ENCODE data around the gene SUCNR1. TPM values are rescaled to one million over a fixed set of nuclear protein-coding genes. Genes with fewer than 3 reads are reported as not detected.

The SUCNR1 gene
- total and polyA plus RNA-seq, 2 of the 13 experiments (the other 11 are each of a cell fraction or from before 2014, with no cell fraction given), result 0.03 TPM; not detected in 1

DNA sequence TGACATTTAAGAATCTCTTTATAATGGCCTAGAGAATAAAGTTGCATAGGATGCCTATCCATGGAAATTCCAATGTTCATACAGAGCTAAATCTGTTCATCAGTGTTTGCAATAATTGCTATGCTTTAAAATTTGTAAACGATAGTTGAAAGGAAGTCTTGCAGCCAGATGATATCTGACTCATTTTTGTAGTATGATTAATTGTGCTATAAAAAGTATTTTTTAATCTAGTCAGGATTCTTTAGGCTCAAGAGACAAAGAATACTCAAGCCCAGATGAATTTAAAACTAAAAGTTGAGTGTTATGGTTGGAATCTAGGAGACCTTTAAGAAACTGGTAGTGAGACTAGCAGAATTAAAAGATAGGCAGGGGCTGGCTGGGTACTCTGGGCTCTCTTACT, 50.5 kb downstream of the SUCNR1 start:
- H3K9me3 ChIP-seq (ENCODE audit: low read length), result no peaks in the 10 kb centered on the region
- no peaks in the 10 kb centered on the region for H3K79me2 ChIP-seq (ENCODE audit: insufficient read depth, low read length)
- no peaks in the 10 kb centered on the region for H4K20me1 ChIP-seq (ENCODE audit: insufficient read depth, low read length)
- H3K27me3 ChIP-seq (ENCODE audit: control insufficient read depth in 1 of 2, insufficient read depth in 2 of 2, low read length in 2 of 2), result no peaks in the 10 kb centered on the region; a peak in 1 of 5 replicates
- ChIA-PET POLR2A (no interaction called here), CTCF (ENCODE audit: low intra/inter-chr PET ratio, low total read pairs) (no interaction called here)
- intact Hi-C loops (cut with micrococcal nuclease; ENCODE audit: unreplicated experiment), result no loop called here
- H3K4me3 ChIP-seq (replicated peaks in 1 of 3; ENCODE audit: insufficient read depth in 1 of 3, low read depth in 2 of 3, low read length in 3 of 3), result no peak overlapping the region
- in situ Hi-C loops (cut with HindIII; ENCODE audit: extremely low pct_ligation_motif_present, low pct_unique_long_range_greater_than_20kb), result no loop called here
- ATAC-seq, result no peak
- no peak overlapping the region for H3K4me2 ChIP-seq (ENCODE audit: low read depth, low read length)
- no peaks in the 10 kb centered on the region for H3K4me1 ChIP-seq (ENCODE audit: insufficient read depth, low read length)
- no peaks in the 10 kb centered on the region for H3K36me3 ChIP-seq (replicated peaks in 1 of 2; ENCODE audit: control insufficient read depth in 1 of 2, insufficient read depth in 2 of 2, low read length in 2 of 2)
- WGBS (ENCODE audit: low lambda C conversion rate), result 0% methylated on average over 1 of the region's 1 CpG
- no peak for FAIRE-seq
- DNase-seq (ENCODE audit: low spot score), result no peak
- TF ChIP-seq ZNF547 (CRISPR knock-in tag; IDR thresholded peaks at IDR 0.05), result no peak
- TF ChIP-seq ZBTB20 (CRISPR knock-in tag; IDR thresholded peaks at IDR 0.05; ENCODE audit: borderline replicate concordance, low read depth), result no peak
- TF ChIP-seq, protein P1, sequence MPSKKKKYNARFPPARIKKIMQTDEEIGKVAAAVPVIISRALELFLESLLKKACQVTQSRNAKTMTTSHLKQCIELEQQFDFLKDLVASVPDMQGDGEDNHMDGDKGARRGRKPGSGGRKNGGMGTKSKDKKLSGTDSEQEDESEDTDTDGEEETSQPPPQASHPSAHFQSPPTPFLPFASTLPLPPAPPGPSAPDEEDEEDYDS (CRISPR knock-in tag; IDR thresholded peaks at IDR 0.05), result no peak
- TF ChIP-seq ZNF589 (CRISPR knock-in tag; conservative IDR thresholded peaks at IDR 0.05), result no peak
- TF ChIP-seq ZNF790 (CRISPR knock-in tag; IDR thresholded peaks at IDR 0.05; ENCODE audit: borderline replicate concordance), result no peak
- TF ChIP-seq NR2F2 (IDR thresholded peaks at IDR 0.05; ENCODE audit: borderline replicate concordance, low read depth), result no peak
- TF ChIP-seq, protein P2, sequence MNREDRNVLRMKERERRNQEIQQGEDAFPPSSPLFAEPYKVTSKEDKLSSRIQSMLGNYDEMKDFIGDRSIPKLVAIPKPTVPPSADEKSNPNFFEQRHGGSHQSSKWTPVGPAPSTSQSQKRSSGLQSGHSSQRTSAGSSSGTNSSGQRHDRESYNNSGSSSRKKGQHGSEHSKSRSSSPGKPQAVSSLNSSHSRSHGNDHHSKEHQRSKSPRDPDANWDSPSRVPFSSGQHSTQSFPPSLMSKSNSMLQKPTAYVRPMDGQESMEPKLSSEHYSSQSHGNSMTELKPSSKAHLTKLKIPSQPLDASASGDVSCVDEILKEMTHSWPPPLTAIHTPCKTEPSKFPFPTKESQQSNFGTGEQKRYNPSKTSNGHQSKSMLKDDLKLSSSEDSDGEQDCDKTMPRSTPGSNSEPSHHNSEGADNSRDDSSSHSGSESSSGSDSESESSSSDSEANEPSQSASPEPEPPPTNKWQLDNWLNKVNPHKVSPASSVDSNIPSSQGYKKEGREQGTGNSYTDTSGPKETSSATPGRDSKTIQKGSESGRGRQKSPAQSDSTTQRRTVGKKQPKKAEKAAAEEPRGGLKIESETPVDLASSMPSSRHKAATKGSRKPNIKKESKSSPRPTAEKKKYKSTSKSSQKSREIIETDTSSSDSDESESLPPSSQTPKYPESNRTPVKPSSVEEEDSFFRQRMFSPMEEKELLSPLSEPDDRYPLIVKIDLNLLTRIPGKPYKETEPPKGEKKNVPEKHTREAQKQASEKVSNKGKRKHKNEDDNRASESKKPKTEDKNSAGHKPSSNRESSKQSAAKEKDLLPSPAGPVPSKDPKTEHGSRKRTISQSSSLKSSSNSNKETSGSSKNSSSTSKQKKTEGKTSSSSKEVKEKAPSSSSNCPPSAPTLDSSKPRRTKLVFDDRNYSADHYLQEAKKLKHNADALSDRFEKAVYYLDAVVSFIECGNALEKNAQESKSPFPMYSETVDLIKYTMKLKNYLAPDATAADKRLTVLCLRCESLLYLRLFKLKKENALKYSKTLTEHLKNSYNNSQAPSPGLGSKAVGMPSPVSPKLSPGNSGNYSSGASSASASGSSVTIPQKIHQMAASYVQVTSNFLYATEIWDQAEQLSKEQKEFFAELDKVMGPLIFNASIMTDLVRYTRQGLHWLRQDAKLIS (CRISPR knock-in tag; IDR thresholded peaks at IDR 0.05), result no peak
- TF ChIP-seq, protein P3, sequence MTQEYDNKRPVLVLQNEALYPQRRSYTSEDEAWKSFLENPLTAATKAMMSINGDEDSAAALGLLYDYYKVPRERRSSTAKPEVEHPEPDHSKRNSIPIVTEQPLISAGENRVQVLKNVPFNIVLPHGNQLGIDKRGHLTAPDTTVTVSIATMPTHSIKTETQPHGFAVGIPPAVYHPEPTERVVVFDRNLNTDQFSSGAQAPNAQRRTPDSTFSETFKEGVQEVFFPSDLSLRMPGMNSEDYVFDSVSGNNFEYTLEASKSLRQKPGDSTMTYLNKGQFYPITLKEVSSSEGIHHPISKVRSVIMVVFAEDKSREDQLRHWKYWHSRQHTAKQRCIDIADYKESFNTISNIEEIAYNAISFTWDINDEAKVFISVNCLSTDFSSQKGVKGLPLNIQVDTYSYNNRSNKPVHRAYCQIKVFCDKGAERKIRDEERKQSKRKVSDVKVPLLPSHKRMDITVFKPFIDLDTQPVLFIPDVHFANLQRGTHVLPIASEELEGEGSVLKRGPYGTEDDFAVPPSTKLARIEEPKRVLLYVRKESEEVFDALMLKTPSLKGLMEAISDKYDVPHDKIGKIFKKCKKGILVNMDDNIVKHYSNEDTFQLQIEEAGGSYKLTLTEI (CRISPR knock-in tag; conservative IDR thresholded peaks at IDR 0.05), result no peak
- no peak for TF ChIP-seq BHLHE40 (IDR thresholded peaks at IDR 0.05; ENCODE audit: low read length)
- TF ChIP-seq, protein P4, sequence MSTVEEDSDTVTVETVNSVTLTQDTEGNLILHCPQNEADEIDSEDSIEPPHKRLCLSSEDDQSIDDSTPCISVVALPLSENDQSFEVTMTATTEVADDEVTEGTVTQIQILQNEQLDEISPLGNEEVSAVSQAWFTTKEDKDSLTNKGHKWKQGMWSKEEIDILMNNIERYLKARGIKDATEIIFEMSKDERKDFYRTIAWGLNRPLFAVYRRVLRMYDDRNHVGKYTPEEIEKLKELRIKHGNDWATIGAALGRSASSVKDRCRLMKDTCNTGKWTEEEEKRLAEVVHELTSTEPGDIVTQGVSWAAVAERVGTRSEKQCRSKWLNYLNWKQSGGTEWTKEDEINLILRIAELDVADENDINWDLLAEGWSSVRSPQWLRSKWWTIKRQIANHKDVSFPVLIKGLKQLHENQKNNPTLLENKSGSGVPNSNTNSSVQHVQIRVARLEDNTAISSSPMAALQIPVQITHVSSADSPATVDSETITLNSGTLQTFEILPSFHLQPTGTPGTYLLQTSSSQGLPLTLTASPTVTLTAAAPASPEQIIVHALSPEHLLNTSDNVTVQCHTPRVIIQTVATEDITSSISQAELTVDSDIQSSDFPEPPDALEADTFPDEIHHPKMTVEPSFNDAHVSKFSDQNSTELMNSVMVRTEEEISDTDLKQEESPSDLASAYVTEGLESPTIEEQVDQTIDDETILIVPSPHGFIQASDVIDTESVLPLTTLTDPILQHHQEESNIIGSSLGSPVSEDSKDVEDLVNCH (CRISPR knock-in tag; IDR thresholded peaks at IDR 0.05), result no peak
- TF ChIP-seq ZFP62 (CRISPR knock-in tag; IDR thresholded peaks at IDR 0.05), result no peak
- no TSS peak for BruUV-seq (replicated peaks)
- H3K9ac ChIP-seq (ENCODE audit: insufficient read depth, low read depth, low read length), result no peak overlapping the region
- no peak overlapping the region for H3K27ac ChIP-seq (ENCODE audit: extremely low read length, insufficient read depth, low read length)
- no peak overlapping the region for H2AFZ ChIP-seq (ENCODE audit: low read length)
